Kidney (tissue), 14 donors: Measurements from ENCODE around the gene FABP2. TPM values are rescaled to one million over a fixed set of nuclear protein-coding genes. Genes with fewer than 3 reads are reported as not detected.
A peak's percentile ranks its signal among the peaks of the same experiment; 100 is the strongest.
"Not testable (repeated sequence)": the region's sequence is repeated elsewhere in the genome, so short reads cannot be mapped to it uniquely, and the experiment has no call there.

ENCODE experiments used
- DNase-seq, 5 donors: peaks; one replicate each; pipeline ENCODE4 v3.0.0-alpha.2; 2013 to 2020
- FAIRE-seq: peaks from 2 replicates; lab custom pipeline; 2012; peaks lifted over from hg19 to GRCh38; lab: Jason Lieb, UNC
- H3K27ac ChIP-seq, 2 donors: one replicate each; pipeline ENCODE4 v1.7.0; 2013; ENCODE audit warnings: low read depth in 2 of 2, low read length in 2 of 2, inconsistent platforms in 1 of 2
- H3K27me3 ChIP-seq: one replicate; pipeline ENCODE4 v1.7.1; 2013; ENCODE audit warnings: low read length, inconsistent platforms; ENCODE audit not compliant: control insufficient read depth, insufficient read depth
- H3K36me3 ChIP-seq, 3 donors: one replicate each; pipeline versions ENCODE4 v1.7.0 to v1.7.1; 2013; ENCODE audit warnings: low read length in 3 of 3, control low read depth in 1 of 3, inconsistent platforms in 1 of 3; ENCODE audit not compliant: insufficient read depth in 3 of 3, control insufficient read depth in 2 of 3
- H3K4me1 ChIP-seq, 3 donors: one replicate each; pipeline versions ENCODE4 v1.7.0 to v1.7.1; 2013; ENCODE audit warnings: low read length in 3 of 3, inconsistent platforms in 1 of 3, low read depth in 1 of 3; ENCODE audit not compliant: control insufficient read depth in 2 of 3, insufficient read depth in 2 of 3
- H3K4me3 ChIP-seq, 3 donors: one replicate each; pipeline versions ENCODE4 v1.7.0 to v1.8.1; 2013; ENCODE audit warnings: low read length in 3 of 3, control low read depth in 1 of 3, inconsistent platforms in 1 of 3
- H3K9ac ChIP-seq, 3 donors: one replicate each; pipeline versions ENCODE4 v1.7.0 to v1.7.1; 2013; ENCODE audit warnings: low read length in 3 of 3, control low read depth in 1 of 3, inconsistent platforms in 1 of 3
- H3K9me3 ChIP-seq, 3 donors: one replicate each; pipeline versions ENCODE4 v1.7.0 to v1.7.1; 2013; ENCODE audit warnings: low read length in 3 of 3, control low read depth in 1 of 3, inconsistent platforms in 1 of 3; ENCODE audit not compliant: control insufficient read depth in 2 of 3, insufficient read depth in 1 of 3
- CTCF ChIP-seq: IDR thresholded peaks from 3 replicates; pipeline ENCODE4 v1.5.1; 2012; ENCODE audit warnings: mild to moderate bottlenecking, moderate library complexity, borderline replicate concordance; ENCODE audit not compliant: insufficient read depth; ENCODE audit errors: extremely low read depth
- intact Hi-C: fragments of 100-400 bp; cut with DNase I; formaldehyde crosslinking; loops from one replicate; pipeline ENCODE4 v1.11.1; 2022
- polyA plus RNA-seq: library from polyadenylated mRNA; stranded (reverse); fragments of 350-450 nt; fragmentation: Illumina TruSeq; extraction: RNeasy Lipid Tissue Mini Kit (QIAGEN cat#74804); gene quantifications from one replicate; pipeline ENCODE4 v1.2.3, GENCODE V29; 2014; ENCODE audit warnings: low read depth, low replicate concordance; ENCODE audit not compliant: insufficient read depth
- total RNA-seq: library from RNA; stranded (reverse); fragmentation: NEBNext Ultra II Directional; extraction: Animal tissue kit (Norgen Biotek cat#: 25700); gene quantifications from one replicate; pipeline ENCODE4 v1.2.1, GENCODE V29; 2021
- donor health status: control.
- donor health status: control.
- donor health status: control.
- donor health status: control.
- donor health status: control.
- donor health status: DM: yes; HTN: yes; CAD: no.
- donor health status: Normal renal cell carcinoma (clear cell type).

FABP2 gene
- total and polyA plus RNA-seq, 2 donors from 2014 or later: not detected

GRCh38 chr4:119281393-119281792 lies 40.5 kb downstream of the FABP2 start:
- peaks cover 0 to 7% (median 2%) of the 10 kb centered on the region in 3 donors for H3K4me1 ChIP-seq
- H3K36me3 ChIP-seq: no peaks in the 10 kb centered on the region
- FAIRE-seq: no peak
- peak in 2 of 5 donors; percentile 10 to 18 for DNase-seq
- H3K9me3 ChIP-seq: no peaks in the 10 kb centered on the region
- no peak for TF ChIP-seq CTCF
- no peak overlapping the region for H3K9ac ChIP-seq
- intact Hi-C loops: loop anchor here (10.0 kb wide), 1 partner anchor 297 kb away; no protein-coding TSS in a partner anchor
- H3K27ac ChIP-seq: peak overlapping the region in 1 of 2 donors; percentile 8
- no peaks in the 10 kb centered on the region for H3K27me3 ChIP-seq
- H3K4me3 ChIP-seq: no peak overlapping the region

- FAIRE-seq, H3K4me1 ChIP-seq, H3K9me3 ChIP-seq, DNase-seq, H3K9ac ChIP-seq, H3K36me3 ChIP-seq, H3K27ac ChIP-seq, H3K27me3 ChIP-seq, H3K4me3 ChIP-seq: not testable (repeated sequence)
- intact Hi-C loops: loop anchor here (10.0 kb wide), 1 partner anchor 295 kb away; no protein-coding TSS in a partner anchor
Observed at GRCh38 chr4:119279945-119280344, 42.0 kb downstream of the FABP2 start.

- H3K36me3 ChIP-seq, FAIRE-seq, H3K27me3 ChIP-seq, H3K4me3 ChIP-seq, H3K4me1 ChIP-seq, intact Hi-C loops, H3K27ac ChIP-seq, DNase-seq, H3K9ac ChIP-seq, H3K9me3 ChIP-seq: not testable (repeated sequence)
Observed at GRCh38 chr4:119279541-119279940, 42.4 kb downstream of the FABP2 start.

GRCh38 chr4:119271361-119272085 lies 50.4 kb downstream of the FABP2 start:
- H3K36me3 ChIP-seq: peaks cover 0 to 14% (median 6%) of the 10 kb centered on the region in 3 donors
- no peak overlapping the region for H3K4me3 ChIP-seq
- no peak overlapping the region for H3K9ac ChIP-seq
- peaks cover 0 to 8% (median 0%) of the 10 kb centered on the region in 3 donors for H3K4me1 ChIP-seq
- no peak for FAIRE-seq
- intact Hi-C loops: no loop called here
- no peaks in the 10 kb centered on the region for H3K9me3 ChIP-seq
- H3K27ac ChIP-seq: no peak overlapping the region
- H3K27me3 ChIP-seq: no peaks in the 10 kb centered on the region
- peak in 1 of 5 donors; percentile 16 for DNase-seq
- no peak for TF ChIP-seq CTCF
